Brain microvascular endothelial cell (primary cell): ENCODE measurements around the gene COL5A1.

Experiments used
- DNase-seq: peaks from one replicate; pipeline ENCODE4 v3.0.0-alpha.2; 2020
- H3K27ac ChIP-seq: fragments of 250-450 bp; sonication (Bioruptor Pico); 2 replicates; pipeline ENCODE4 v1.5.1; 2020; ENCODE audit warnings: mild to moderate bottlenecking, moderate library complexity
- H3K27me3 ChIP-seq: fragments of 250-450 bp; sonication (Bioruptor Pico); replicated peaks from 2 replicates; pipeline ENCODE4 v1.5.1; 2020; ENCODE audit warnings: mild to moderate bottlenecking
- H3K36me3 ChIP-seq: fragments of 250-450 bp; sonication (Bioruptor Pico); replicated peaks from 2 replicates; pipeline ENCODE4 v1.5.1; 2020; ENCODE audit warnings: mild to moderate bottlenecking
- H3K4me3 ChIP-seq: 2 replicates; pipeline ENCODE4 v1.5.1; 2011; ENCODE audit warnings: low read depth, mild to moderate bottlenecking, control low read depth, low read length, moderate library complexity
- CTCF ChIP-seq: IDR thresholded peaks from 2 replicates; pipeline ENCODE4 v1.5.1; 2011; ENCODE audit warnings: low read depth, mild to moderate bottlenecking, moderate library complexity, low read length, control low read depth, inconsistent platforms; ENCODE audit errors: missing control alignments
- in situ Hi-C: cut with HindIII; loops from 2 replicates; pipeline ENCODE4 v1.10.0; 2017; ENCODE audit warnings: low sequenced_read_pairs, low pct_ligation_motif_present

The COL5A1 gene

GRCh38 chr9:134605966-134606357 lies 35.6 kb upstream of the COL5A1 start:
- no peak for DNase-seq
- Histone ChIP-seq H3K27me3 (no peaks in the 10 kb centered on the region), H3K4me3 (no peak overlapping the region), H3K27ac (no peak overlapping the region), H3K36me3 (no peaks in the 10 kb centered on the region)
- in situ Hi-C loops = no loop called here
- no peak for TF ChIP-seq CTCF

- no peaks in the 10 kb centered on the region for H3K36me3 ChIP-seq
- H3K27me3 ChIP-seq = no peaks in the 10 kb centered on the region
- in situ Hi-C loops = no loop called here
- no peak overlapping the region for H3K27ac ChIP-seq
- no peak for TF ChIP-seq CTCF
- DNase-seq = no peak
- H3K4me3 ChIP-seq = no peak overlapping the region
These were observed 34.5 kb upstream of the COL5A1 start for GRCh38 chr9:134606951-134607731.

GRCh38 chr9:134607971-134608370 lies 33.6 kb upstream of the COL5A1 start:
- Histone ChIP-seq H3K27ac (no peak overlapping the region), H3K4me3 (no peak overlapping the region), H3K36me3 (no peaks in the 10 kb centered on the region), H3K27me3 (no peaks in the 10 kb centered on the region)
- in situ Hi-C loops = no loop called here
- DNase-seq = no peak
- no peak for TF ChIP-seq CTCF

- in situ Hi-C loops = no loop called here
- no peak for DNase-seq
- Histone ChIP-seq H3K27ac (no peak overlapping the region), H3K4me3 (no peak overlapping the region), H3K36me3 (no peaks in the 10 kb centered on the region), H3K27me3 (no peaks in the 10 kb centered on the region)
- TF ChIP-seq CTCF = no peak
These were observed 30.6 kb upstream of the COL5A1 start for GRCh38 chr9:134611046-134611445.

- DNase-seq = no peak
- Histone ChIP-seq H3K4me3 (no peak overlapping the region), H3K36me3 (no peaks in the 10 kb centered on the region), H3K27me3 (no peaks in the 10 kb centered on the region), H3K27ac (no peak overlapping the region)
- in situ Hi-C loops = no loop called here
- no peak for TF ChIP-seq CTCF
These were observed 29.3 kb upstream of the COL5A1 start for GRCh38 chr9:134612309-134612708.

GRCh38 chr9:134612715-134613114 lies 28.9 kb upstream of the COL5A1 start:
- H3K36me3 ChIP-seq = no peaks in the 10 kb centered on the region
- DNase-seq = no peak
- in situ Hi-C loops = no loop called here
- H3K27me3 ChIP-seq = no peaks in the 10 kb centered on the region
- no peak overlapping the region for H3K27ac ChIP-seq
- no peak for TF ChIP-seq CTCF
- H3K4me3 ChIP-seq = no peak overlapping the region
